NCI-H69 (cell line): ENCODE data around the gene RASSF5.
A peak's percentile ranks its signal among the peaks of the same experiment; 100 is the strongest.

Experiments
- DNase-seq: peaks from one replicate; lab custom pipeline; 2025; lab: John Stamatoyannopoulos, UW

RASSF5 gene

DNA sequence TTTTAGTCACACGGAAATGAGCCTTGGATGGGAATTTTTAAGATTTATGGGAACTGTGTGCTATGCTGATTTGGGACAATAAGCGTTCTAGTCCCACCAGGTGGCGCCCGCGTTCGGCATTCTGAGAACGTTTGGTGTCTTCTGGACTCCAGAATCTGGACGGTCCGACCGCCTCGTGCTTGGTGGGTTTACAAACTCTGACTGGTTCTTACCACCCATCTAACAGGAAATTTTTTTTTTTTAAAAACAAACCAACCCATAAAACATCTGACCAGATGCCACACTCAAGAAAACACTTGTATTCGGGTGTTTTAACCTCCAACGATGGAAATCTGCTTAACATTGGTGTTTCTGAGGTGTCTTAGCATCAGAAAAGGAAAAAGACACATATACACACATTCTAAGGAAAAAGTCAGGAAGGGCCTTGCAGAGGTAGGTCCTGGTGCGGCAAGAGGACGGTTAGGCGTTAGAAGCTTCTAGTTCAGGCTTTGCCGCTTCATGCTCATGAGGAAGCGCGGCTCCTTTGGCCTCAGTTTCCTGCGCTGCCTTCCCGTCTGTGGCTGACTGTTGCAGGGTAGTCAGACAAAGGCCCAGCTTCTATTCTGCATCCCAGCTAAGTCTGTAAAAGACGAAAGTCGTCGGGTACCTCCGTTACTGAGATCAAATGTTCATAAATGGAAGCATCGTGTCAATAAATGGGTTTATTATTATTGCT, 127.2 kb downstream of the RASSF5 start:
- DNase-seq: peak; percentile 94

DNA sequence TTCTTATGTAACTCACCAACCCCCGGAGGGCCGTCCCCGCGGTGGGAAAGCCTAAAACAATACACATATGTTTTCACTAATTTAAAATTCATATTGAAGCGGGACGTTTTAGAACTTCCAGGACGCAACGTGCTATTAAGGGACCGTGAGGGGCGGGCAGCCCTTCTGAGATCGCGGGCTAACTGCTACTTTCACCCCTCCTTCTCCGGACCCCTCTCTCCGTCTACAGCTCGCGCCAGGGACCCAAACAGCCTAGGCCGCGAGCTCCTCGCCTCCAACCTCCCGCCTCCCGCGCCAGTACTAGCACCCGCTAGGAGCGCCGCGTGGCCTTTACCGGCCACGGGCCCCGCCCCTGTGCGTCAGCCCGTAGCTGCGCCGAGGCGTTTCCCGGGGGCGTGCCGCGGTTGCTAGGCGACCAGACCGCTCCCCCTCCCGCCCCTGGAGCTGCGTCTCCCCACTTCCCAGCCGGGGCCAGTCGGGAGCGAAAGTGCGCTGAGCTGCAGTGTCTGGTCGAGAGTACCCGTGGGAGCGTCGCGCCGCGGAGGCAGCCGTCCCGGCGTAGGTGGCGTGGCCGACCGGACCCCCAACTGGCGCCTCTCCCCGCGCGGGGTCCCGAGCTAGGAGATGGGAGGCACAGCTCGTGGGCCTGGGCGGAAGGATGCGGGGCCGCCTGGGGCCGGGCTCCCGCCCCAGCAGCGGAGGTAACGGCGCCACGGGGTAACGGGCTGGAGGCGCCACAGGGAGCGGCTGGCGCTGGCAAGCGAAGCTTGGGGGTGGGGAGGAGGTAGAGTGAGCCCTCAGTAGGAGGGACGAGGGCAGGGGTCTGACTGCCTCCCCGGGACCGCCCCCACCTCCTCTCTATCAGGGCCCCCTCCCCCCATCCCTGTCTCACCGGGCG, 128.0 kb downstream of the RASSF5 start, which contains the start of gene DYRK3:
TSS of gene DYRK3 (plus strand) at position 457 of the 898 bp plus-strand sequence. CDS start at position 625, 168 bp downstream.
- peak; percentile 99 for DNase-seq

DNA sequence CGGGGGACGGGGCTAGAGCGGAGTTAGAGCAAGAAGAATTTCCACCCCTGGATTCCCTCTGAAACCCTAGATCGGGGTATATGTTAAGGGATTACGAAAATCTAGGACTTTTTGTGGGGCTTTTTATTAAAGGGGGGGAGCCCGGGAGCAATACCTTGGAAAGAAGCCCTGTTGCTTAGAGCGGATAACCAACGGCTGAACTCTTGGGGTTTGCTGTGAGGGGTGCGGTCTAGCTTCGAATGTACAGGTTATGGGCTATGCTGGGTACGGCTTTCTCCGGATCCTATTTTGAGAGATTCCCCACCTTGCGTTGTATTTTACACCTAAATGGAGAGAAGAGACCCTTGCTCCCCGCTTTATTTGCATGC, 128.6 kb downstream of the RASSF5 start:
- DNase-seq: peak; percentile 76

DNA sequence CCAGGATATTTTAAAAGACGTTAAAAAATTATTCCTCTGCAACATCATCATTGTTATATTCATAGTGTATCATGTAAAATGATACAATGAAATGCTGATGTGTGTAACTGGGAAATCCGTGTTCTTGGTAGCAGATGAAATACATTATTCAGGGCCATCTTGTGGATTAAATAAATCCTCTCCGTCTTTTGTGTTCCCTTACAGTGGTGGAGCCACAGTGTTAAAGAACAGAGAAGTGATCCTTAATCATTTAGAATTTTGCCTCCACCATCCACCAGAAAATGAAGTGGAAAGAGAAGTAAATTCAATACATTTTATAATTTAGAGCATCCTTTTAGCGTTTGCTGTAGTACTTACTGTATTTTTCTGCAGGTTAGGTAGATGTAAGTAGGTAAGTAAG, 129.3 kb downstream of the RASSF5 start:
- peak; percentile 30 for DNase-seq

DNA sequence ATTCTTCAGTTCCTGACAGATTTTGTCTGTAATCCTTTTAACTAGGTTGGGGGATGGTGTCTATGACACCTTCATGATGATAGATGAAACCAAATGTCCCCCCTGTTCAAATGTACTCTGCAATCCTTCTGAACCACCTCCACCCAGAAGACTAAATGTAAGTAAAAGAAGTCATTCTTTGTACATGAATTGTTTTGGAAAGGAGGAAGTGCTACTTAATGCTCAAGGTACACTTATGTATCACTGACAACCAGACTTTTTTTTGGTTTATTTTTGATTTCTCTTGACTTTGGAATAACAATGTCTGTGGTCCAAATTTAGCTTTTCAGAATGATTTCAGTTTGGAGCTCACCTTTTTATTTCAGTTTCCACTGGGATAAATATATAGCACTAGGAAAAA, 130.3 kb downstream of the RASSF5 start:
- DNase-seq: peak; percentile 11
